Activated T-cell treated with anti-CD3 and anti-CD28 coated beads, Interleukin-2, amount 50 U/mL, for 24 hours (primary cell): ENCODE data around the gene FADD.

ENCODE experiments used
- DNase-seq: peaks from one replicate; pipeline ENCODE4 v3.0.0-alpha.2; 2020
- H3K27ac Mint-ChIP-seq: 2 replicates; pipeline ENCODE4 v1.8.0; 2020; ENCODE audit warnings: mild to moderate bottlenecking, mixed read lengths
- H3K27me3 Mint-ChIP-seq: 2 replicates; pipeline ENCODE4 v1.8.0; 2020; ENCODE audit warnings: mixed read lengths
- H3K36me3 Mint-ChIP-seq: 2 replicates; pipeline ENCODE4 v1.8.0; 2020; ENCODE audit warnings: low read depth, mixed read lengths
- H3K4me1 Mint-ChIP-seq: 2 replicates; pipeline ENCODE4 v1.8.0; 2020; ENCODE audit warnings: low read depth, mixed read lengths
- H3K4me3 Mint-ChIP-seq: 2 replicates; pipeline ENCODE4 v1.8.0; 2020; ENCODE audit warnings: mild to moderate bottlenecking, moderate library complexity, mixed read lengths
- H3K9me3 Mint-ChIP-seq: 2 replicates; pipeline ENCODE4 v1.8.0; 2020; ENCODE audit warnings: mixed read lengths

FADD gene

GRCh38 chr11:70230151-70230839, 27.2 kb downstream of the FADD start:
- no peak for DNase-seq
- H3K4me1 Mint-ChIP-seq = no peaks in the 10 kb centered on the region
- H3K27ac Mint-ChIP-seq = no peak overlapping the region
- no peaks in the 10 kb centered on the region for H3K36me3 Mint-ChIP-seq
- no peak overlapping the region for H3K4me3 Mint-ChIP-seq
- H3K9me3 Mint-ChIP-seq = no peaks in the 10 kb centered on the region
- H3K27me3 Mint-ChIP-seq = peaks cover 6% of the 10 kb centered on the region

DNA sequence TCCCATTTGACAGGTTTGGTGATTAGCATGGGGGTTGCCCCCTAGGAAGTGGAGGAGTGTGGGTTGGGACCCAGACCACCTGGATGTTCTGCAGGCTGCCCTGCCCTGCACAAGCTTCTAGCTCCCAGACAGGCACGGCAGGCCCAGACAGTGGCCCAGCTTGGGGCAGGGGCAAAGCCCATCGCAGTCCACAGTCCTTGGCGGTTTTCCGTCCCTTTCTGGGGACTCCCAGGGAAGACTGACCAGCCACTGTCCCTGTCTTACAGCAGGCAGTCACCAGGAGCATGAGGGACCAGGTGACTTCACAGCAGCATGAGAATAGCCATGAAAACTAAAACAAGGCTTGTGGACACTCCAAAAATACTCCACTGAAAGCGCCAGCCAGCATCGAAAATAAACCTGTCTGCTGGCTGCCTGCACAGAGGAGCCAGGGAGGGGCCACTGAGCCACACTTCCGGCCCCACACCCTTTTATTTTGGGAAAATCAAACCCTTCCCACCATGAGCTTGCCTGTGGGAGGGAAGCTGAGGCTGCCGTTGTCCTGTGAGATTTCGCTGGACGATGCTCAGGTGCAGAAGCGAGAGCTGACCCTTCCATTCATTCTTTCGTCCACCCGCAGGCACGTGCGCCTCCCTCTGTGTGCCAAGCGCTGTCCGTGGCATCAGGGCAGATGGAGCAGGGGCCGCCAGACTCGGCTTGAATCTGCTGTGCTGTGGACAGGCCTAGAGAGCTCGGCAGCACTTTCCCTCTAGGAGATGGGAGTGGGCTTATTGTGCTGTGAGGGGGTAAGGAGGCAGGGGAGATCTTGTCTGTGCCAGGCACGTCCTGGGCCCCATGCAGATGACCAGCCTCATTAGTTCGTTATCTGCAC, 28.0 kb downstream of the FADD start:
- Mint-ChIP-seq H3K4me1 (no peaks in the 10 kb centered on the region), H3K36me3 (no peaks in the 10 kb centered on the region), H3K4me3 (no peak overlapping the region), H3K9me3 (no peaks in the 10 kb centered on the region), H3K27ac (no peak overlapping the region), H3K27me3 (peaks cover 6% of the 10 kb centered on the region)
- no peak for DNase-seq

DNA sequence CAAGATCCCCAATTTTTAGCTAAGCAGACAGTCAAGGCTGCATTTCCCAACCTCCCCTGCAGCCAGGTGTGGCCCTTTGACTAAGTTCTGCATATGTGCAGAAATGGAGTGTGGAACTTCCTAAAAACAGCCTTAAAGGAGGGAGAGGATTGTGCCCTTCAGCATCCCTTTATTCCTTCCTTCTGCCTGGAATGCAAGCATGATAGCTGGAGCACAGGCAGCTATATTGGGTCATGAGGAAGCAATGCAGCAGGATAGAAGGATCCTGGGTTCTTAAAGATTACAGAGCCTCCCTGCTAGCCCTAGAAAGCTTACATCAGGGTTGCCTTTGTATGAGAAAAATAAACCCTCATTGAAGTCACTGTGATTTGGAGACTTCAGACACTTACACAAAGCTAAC, 29.9 kb downstream of the FADD start:
- no peak overlapping the region for H3K27ac Mint-ChIP-seq
- no peak for DNase-seq
- H3K9me3 Mint-ChIP-seq = no peaks in the 10 kb centered on the region
- no peaks in the 10 kb centered on the region for H3K4me1 Mint-ChIP-seq
- H3K36me3 Mint-ChIP-seq = no peaks in the 10 kb centered on the region
- no peak overlapping the region for H3K4me3 Mint-ChIP-seq
- H3K27me3 Mint-ChIP-seq = peaks cover 8% of the 10 kb centered on the region

DNA sequence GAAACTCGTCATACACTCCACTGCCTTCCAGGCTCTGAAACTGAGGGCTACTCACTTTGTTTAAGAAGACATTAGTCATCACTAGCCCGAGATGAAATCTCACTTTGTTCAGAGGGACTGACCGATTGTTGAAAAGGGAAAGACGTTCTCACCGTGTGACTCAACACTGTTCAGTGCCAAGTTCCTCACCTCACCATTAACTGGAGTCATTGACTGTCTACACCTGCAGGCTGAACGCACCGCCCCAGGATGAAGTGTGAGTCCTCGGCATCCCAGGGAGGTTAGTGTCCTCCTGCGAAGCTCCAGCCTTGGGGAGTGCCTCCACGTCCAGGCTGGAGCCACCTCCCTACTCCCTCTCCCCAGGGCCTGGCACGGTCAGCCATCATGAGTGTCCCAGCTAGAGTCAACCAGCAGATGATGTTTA, 30.4 kb downstream of the FADD start:
- no peak for DNase-seq
- H3K4me1 Mint-ChIP-seq = no peaks in the 10 kb centered on the region
- H3K27ac Mint-ChIP-seq = no peak overlapping the region
- no peaks in the 10 kb centered on the region for H3K36me3 Mint-ChIP-seq
- no peak overlapping the region for H3K4me3 Mint-ChIP-seq
- H3K9me3 Mint-ChIP-seq = no peaks in the 10 kb centered on the region
- H3K27me3 Mint-ChIP-seq = peaks cover 8% of the 10 kb centered on the region

- H3K27ac Mint-ChIP-seq = no peak overlapping the region
- DNase-seq = no peak
- H3K4me3 Mint-ChIP-seq = no peak overlapping the region
- H3K4me1 Mint-ChIP-seq = no peaks in the 10 kb centered on the region
- H3K9me3 Mint-ChIP-seq = no peaks in the 10 kb centered on the region
- H3K27me3 Mint-ChIP-seq = peaks cover 8% of the 10 kb centered on the region
- no peaks in the 10 kb centered on the region for H3K36me3 Mint-ChIP-seq
These were observed 30.9 kb downstream of the FADD start for GRCh38 chr11:70233962-70234361.

GRCh38 chr11:70240337-70240736, 37.2 kb downstream of the FADD start:
- no peak for DNase-seq

GRCh38 chr11:70241709-70242108, 38.6 kb downstream of the FADD start:
- H3K27me3 Mint-ChIP-seq = peaks cover 12% of the 10 kb centered on the region
- no peaks in the 10 kb centered on the region for H3K4me1 Mint-ChIP-seq
- H3K36me3 Mint-ChIP-seq = no peaks in the 10 kb centered on the region
- no peak overlapping the region for H3K4me3 Mint-ChIP-seq
- DNase-seq = no peak
- H3K9me3 Mint-ChIP-seq = no peaks in the 10 kb centered on the region
- H3K27ac Mint-ChIP-seq = no peak overlapping the region

More at GRCh38 chr11:70240337-70240736, 37.2 kb downstream of the FADD start:
- no peaks in the 10 kb centered on the region for H3K9me3 Mint-ChIP-seq
- H3K27ac Mint-ChIP-seq = no peak overlapping the region
- H3K36me3 Mint-ChIP-seq = no peaks in the 10 kb centered on the region
- H3K27me3 Mint-ChIP-seq = peaks cover 12% of the 10 kb centered on the region
- H3K4me1 Mint-ChIP-seq = no peaks in the 10 kb centered on the region
- no peak overlapping the region for H3K4me3 Mint-ChIP-seq

- no peak overlapping the region for H3K4me3 Mint-ChIP-seq
- H3K36me3 Mint-ChIP-seq = no peaks in the 10 kb centered on the region
- no peak overlapping the region for H3K27ac Mint-ChIP-seq
- peaks cover 3% of the 10 kb centered on the region for H3K9me3 Mint-ChIP-seq
- H3K27me3 Mint-ChIP-seq = peaks cover 11% of the 10 kb centered on the region
- DNase-seq = no peak
- H3K4me1 Mint-ChIP-seq = peaks cover 7% of the 10 kb centered on the region
These were observed 39.8 kb downstream of the FADD start for GRCh38 chr11:70242885-70243284.

- Mint-ChIP-seq H3K4me3 (no peak overlapping the region), H3K27ac (no peak overlapping the region), H3K4me1 (peaks cover 7% of the 10 kb centered on the region), H3K36me3 (no peaks in the 10 kb centered on the region), H3K9me3 (peaks cover 3% of the 10 kb centered on the region), H3K27me3 (peaks cover 10% of the 10 kb centered on the region)
- DNase-seq = no peak
These were observed 41.0 kb downstream of the FADD start for GRCh38 chr11:70243912-70244652.

GRCh38 chr11:70244698-70245097, 41.6 kb downstream of the FADD start:
- peaks cover 7% of the 10 kb centered on the region for H3K4me1 Mint-ChIP-seq
- H3K27ac Mint-ChIP-seq = no peak overlapping the region
- H3K9me3 Mint-ChIP-seq = peaks cover 3% of the 10 kb centered on the region
- no peaks in the 10 kb centered on the region for H3K36me3 Mint-ChIP-seq
- no peak overlapping the region for H3K4me3 Mint-ChIP-seq
- no peak for DNase-seq
- peaks cover 8% of the 10 kb centered on the region for H3K27me3 Mint-ChIP-seq

DNA sequence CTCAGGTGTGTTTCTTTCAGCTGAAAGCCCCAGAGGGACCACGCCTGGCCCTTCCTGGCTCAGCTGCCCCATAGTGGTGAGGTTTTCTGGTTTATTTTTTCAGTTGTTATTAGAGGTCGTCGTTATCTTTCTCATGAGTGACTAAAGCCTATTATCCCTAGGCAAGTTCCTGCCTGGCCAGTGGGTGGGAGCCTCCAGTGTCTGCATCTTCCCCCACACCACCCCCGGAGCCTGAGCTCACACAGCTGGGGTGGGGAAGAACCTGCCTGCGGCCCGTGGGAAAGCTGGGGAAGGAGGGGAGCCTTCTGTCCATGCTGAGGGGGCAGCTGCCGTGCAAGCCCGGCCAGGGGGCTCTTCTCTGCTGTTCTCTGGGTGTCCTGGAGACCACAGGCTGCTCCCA, 43.1 kb downstream of the FADD start:
- DNase-seq = no peak
- Mint-ChIP-seq H3K4me3 (no peak overlapping the region), H3K9me3 (peaks cover 3% of the 10 kb centered on the region), H3K27ac (no peak overlapping the region), H3K36me3 (no peaks in the 10 kb centered on the region), H3K4me1 (peaks cover 7% of the 10 kb centered on the region), H3K27me3 (peaks cover 6% of the 10 kb centered on the region)

GRCh38 chr11:70247042-70247709, 44.1 kb downstream of the FADD start:
- Mint-ChIP-seq H3K27ac (peak overlapping the region; percentile 44), H3K36me3 (no peaks in the 10 kb centered on the region), H3K4me1 (peaks cover 7% of the 10 kb centered on the region), H3K9me3 (peaks cover 3% of the 10 kb centered on the region), H3K27me3 (peaks cover 6% of the 10 kb centered on the region), H3K4me3 (no peak overlapping the region)
- DNase-seq = no peak

GRCh38 chr11:70247710-70248072, 44.6 kb downstream of the FADD start:
- no peak overlapping the region for H3K4me3 Mint-ChIP-seq
- peak overlapping the region; percentile 44 for H3K27ac Mint-ChIP-seq
- no peaks in the 10 kb centered on the region for H3K36me3 Mint-ChIP-seq
- peaks cover 3% of the 10 kb centered on the region for H3K9me3 Mint-ChIP-seq
- peaks cover 7% of the 10 kb centered on the region for H3K4me1 Mint-ChIP-seq
- no peak for DNase-seq
- peaks cover 4% of the 10 kb centered on the region for H3K27me3 Mint-ChIP-seq

- H3K27ac Mint-ChIP-seq = no peak overlapping the region
- no peaks in the 10 kb centered on the region for H3K27me3 Mint-ChIP-seq
- DNase-seq = no peak
- H3K4me3 Mint-ChIP-seq = no peak overlapping the region
- H3K36me3 Mint-ChIP-seq = no peaks in the 10 kb centered on the region
- peaks cover 3% of the 10 kb centered on the region for H3K9me3 Mint-ChIP-seq
- H3K4me1 Mint-ChIP-seq = peaks cover 7% of the 10 kb centered on the region
These were observed 48.0 kb downstream of the FADD start for GRCh38 chr11:70250876-70251658.
